Prostate gland (tissue), 2 donors: ENCODE data around the gene ADAMTS2. TPM values are rescaled to one million over a fixed set of nuclear protein-coding genes. Genes with fewer than 3 reads are reported as not detected.

Experiments
- DNase-seq: peaks from one replicate; pipeline ENCODE4 v3.0.0-alpha.2; 2019; ENCODE audit warnings: low spot score
- H3K27ac ChIP-seq, 2 donors: fragments of 200-600 bp; sonication (generic); 2 replicates each; pipeline ENCODE4 v1.5.1; 2017 to 2019
- H3K27me3 ChIP-seq: fragments of 200-600 bp; sonication (generic); replicated peaks from 2 replicates; pipeline ENCODE4 v1.5.1; 2019; ENCODE audit not compliant: insufficient read depth
- H3K36me3 ChIP-seq, 2 donors: fragments of 200-600 bp; sonication (generic); 1 replicate in 1 of 2; 2 replicates in 1 of 2; pipeline versions ENCODE4 v1.5.1 to v1.8.1; 2017 to 2019
- H3K4me1 ChIP-seq: fragments of 200-600 bp; sonication (generic); replicated peaks from 2 replicates; pipeline ENCODE4 v1.5.1; 2019
- H3K4me3 ChIP-seq, 2 donors: fragments of 200-600 bp; sonication (generic); 2 replicates each; pipeline ENCODE4 v1.5.1; 2017 to 2019
- H3K9me3 ChIP-seq: fragments of 200-600 bp; sonication (generic); 2 replicates; pipeline ENCODE4 v1.5.1; 2017
- POLR2A ChIP-seq: fragments of 450-650 bp; IDR thresholded peaks from one replicate; pipeline ENCODE4 v1.6.1; 2016; ENCODE audit warnings: antibody characterized with exemption, mild to moderate bottlenecking
- POLR2AphosphoS5 ChIP-seq: sonication (generic); formaldehyde crosslinking; IDR thresholded peaks from one replicate; pipeline ENCODE4 v1.6.1; 2017; ENCODE audit warnings: antibody characterized with exemption
- WGBS: methylation state at CpG from one replicate; pipeline ENCODE4 v1.1.5; 2018; 5-methylcytosine and 5-hydroxymethylcytosine counted together
- intact Hi-C: fragments of 100-400 bp; cut with DNase I; formaldehyde crosslinking; loops from one replicate; pipeline ENCODE4 v1.14.2; 2022
- total RNA-seq, 2 donors: library from RNA; depleted of rRNA; stranded (reverse); fragments of >200 nt; gene quantifications; one replicate each; pipeline ENCODE4 v1.1.0, GENCODE V29; 2016
- TF ChIP-seq, protein P1 (sequence below), 4 experiments: fragments of 200-600 bp in 2 of 4; fragments of 450-650 bp in 2 of 4; sonication (generic) in 2 of 4; IDR thresholded peaks; 1 replicate in 3 of 4; 2 replicates in 1 of 4; pipeline ENCODE4 v1.5.1; 2016 to 2019; ENCODE audit warnings: antibody characterized with exemption in 4 of 4, mild to moderate bottlenecking in 2 of 4, moderate library complexity in 2 of 4

Gene ADAMTS2
- total RNA-seq, 2 donors from 2014 or later, result 2.0 to 20.3 TPM

DNA sequence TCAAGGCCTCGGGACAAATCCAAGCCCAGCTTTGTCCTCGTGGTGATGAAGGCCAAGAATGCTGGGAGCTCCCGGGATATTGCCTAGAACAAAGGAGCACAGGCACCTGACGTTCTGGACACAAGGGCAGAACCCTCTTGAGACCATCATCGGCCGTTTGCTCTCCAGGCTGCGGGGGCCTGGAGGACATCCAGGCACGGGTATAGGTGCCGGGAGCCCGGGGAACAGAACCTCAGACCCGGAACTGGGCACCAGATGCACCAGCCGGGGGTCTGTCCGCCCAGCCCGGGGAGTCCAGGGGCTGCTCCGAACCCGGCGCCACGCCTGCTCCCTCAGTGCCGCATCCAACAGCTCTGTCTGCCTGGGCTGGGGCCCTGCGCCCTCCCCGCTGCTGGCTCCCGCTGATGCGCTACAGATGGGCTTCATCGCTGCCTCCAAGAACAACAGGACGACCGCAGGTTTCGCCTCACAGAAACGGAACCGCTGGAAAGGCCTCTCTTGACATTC is 88.0 kb downstream of the ADAMTS2 start:
- Histone ChIP-seq H3K27me3 (no peaks in the 10 kb centered on the region), H3K4me1 (no peaks in the 10 kb centered on the region), H3K27ac (peak overlapping the region; percentile 31 to 53), H3K4me3 (no peak overlapping the region), H3K9me3 (no peaks in the 10 kb centered on the region), H3K36me3 (no peaks in the 10 kb centered on the region)
- TF ChIP-seq, protein P1, sequence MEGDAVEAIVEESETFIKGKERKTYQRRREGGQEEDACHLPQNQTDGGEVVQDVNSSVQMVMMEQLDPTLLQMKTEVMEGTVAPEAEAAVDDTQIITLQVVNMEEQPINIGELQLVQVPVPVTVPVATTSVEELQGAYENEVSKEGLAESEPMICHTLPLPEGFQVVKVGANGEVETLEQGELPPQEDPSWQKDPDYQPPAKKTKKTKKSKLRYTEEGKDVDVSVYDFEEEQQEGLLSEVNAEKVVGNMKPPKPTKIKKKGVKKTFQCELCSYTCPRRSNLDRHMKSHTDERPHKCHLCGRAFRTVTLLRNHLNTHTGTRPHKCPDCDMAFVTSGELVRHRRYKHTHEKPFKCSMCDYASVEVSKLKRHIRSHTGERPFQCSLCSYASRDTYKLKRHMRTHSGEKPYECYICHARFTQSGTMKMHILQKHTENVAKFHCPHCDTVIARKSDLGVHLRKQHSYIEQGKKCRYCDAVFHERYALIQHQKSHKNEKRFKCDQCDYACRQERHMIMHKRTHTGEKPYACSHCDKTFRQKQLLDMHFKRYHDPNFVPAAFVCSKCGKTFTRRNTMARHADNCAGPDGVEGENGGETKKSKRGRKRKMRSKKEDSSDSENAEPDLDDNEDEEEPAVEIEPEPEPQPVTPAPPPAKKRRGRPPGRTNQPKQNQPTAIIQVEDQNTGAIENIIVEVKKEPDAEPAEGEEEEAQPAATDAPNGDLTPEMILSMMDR (IDR thresholded peaks at IDR 0.05), result no peak
- no peak for TF ChIP-seq POLR2AphosphoS5
- no peak for TF ChIP-seq POLR2A
- DNase-seq, result no peak
- 63% methylated on average over 29 of the region's 29 CpGs for WGBS
- intact Hi-C loops, result no loop called here

DNA sequence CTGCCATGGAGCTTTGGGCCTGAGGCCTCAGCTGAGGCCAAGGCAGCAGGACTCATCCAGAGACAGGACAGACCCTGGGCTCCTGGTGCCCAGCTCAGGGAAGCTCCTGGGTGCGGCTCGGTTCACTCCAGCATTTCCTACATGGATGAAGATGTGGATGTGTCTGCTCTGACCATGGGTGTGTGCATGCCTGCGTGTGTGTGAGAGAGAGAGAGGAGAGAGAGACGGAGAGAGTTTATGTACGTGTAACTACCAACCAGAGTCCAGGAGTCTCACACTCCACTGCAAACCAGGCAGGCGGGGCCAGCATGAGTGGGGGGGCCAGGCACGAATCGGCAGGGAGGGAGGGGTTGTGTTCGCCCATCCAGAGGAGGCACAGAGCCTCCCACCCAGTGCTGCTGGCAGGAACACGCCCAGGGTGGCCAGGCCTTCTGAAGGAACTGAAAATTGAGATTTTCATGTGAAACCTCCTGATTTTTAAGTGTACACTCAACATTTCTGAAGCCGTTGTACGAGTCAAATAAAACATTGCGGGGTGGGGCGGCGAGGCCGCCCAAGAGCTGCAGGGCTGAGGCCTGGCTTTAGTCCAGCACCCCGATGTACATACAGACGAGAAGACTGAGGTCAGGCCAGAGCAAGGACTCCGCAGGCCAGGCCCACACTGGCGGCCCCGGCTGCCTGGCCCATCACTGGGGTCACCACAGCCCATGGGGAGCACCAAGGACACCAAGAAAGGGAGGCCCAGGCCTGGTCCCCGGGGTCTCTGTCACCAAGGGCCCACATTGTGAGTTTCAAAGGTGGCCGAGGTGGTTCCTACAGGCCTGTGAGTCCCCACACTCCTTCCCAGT is 88.7 kb downstream of the ADAMTS2 start:
- H3K9me3 ChIP-seq, result no peaks in the 10 kb centered on the region
- intact Hi-C loops, result no loop called here
- no peaks in the 10 kb centered on the region for H3K36me3 ChIP-seq
- no peak for DNase-seq
- no peak for TF ChIP-seq POLR2A
- no peak for TF ChIP-seq POLR2AphosphoS5
- TF ChIP-seq, protein P1 (IDR thresholded peaks at IDR 0.05), result no peak
- 65% methylated on average over 19 of the region's 23 CpGs for WGBS
- no peak overlapping the region for H3K4me3 ChIP-seq
- H3K27ac ChIP-seq, result peak overlapping the region; percentile 31 to 53
- no peaks in the 10 kb centered on the region for H3K27me3 ChIP-seq
- H3K4me1 ChIP-seq, result no peaks in the 10 kb centered on the region

DNA sequence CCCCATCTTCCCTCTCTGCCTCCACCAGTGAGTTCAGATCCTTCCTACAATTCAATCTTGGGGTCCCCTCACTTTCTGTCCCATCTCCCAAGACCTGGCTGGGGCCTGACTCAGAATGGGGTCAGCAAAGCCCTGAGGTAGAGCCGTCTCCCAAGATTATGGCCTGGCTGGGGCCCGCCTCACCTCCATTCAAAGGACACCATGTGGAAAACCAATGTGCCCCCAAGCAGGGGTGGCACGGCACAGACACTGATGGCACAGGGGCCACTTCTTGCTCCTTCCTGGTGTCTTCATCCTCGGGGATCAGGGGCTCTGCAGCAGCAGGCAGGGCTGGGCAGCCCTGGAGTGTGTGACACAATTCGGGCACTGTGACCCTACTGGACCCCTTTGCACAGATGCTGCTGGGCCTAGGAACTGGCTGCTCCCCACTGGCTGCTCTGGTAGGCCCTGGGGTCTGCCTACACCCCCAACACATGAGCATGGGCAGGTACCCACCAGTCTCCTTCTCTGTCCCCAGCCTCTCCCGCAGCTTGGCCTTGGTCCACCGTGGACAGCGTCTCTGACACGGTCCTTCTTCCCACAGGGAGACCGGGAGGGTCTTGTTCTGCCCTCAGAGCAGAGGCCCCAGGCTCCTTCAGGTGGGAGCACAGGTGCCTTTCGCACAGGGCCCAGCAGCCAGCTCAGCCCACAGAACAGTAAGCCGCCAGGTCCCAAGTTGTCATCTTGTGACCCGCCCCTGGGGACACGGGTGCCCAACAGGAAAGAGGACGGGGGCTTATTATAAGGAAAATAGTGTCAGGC is 89.5 kb downstream of the ADAMTS2 start:
- no peaks in the 10 kb centered on the region for H3K27me3 ChIP-seq
- no peak overlapping the region for H3K4me3 ChIP-seq
- no peaks in the 10 kb centered on the region for H3K36me3 ChIP-seq
- no peak overlapping the region for H3K27ac ChIP-seq
- intact Hi-C loops, result no loop called here
- TF ChIP-seq, protein P1 (IDR thresholded peaks at IDR 0.05), result no peak
- TF ChIP-seq POLR2A (no peak), POLR2AphosphoS5 (no peak)
- DNase-seq, result no peak
- no peaks in the 10 kb centered on the region for H3K4me1 ChIP-seq
- no peaks in the 10 kb centered on the region for H3K9me3 ChIP-seq
- WGBS, result 95% methylated on average over 15 of the region's 15 CpGs

DNA sequence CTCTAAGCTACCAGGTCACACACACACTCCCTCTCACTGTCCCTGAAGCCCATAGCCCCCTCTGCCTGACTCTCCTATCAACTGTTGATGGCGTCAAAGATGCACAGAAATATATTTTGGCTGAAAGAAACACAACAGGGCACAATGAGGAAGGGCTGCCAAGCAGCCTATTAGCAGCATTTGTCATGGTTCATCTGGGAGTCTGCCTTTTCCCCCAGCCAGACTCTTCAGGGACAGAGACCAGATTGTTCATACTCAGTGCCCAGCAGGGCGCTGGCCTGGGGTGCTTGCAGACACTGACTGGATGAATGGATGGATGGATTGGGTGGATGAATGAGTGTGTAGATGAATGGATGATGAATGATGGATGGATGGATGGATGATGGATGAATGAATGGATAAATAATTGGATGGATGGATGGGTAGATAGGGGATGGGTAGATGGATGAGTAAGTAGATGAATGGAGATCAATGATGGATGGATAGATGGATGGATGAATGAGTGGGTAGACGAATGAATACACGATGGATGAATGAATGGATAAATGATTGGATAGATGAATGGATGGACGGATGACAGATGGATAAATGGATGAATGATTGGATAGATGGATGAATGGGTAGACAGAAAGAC is 90.5 kb downstream of the ADAMTS2 start:
- intact Hi-C loops, result no loop called here
- H3K4me3 ChIP-seq, result no peak overlapping the region
- DNase-seq, result no peak
- H3K4me1 ChIP-seq, result no peaks in the 10 kb centered on the region
- no peaks in the 10 kb centered on the region for H3K9me3 ChIP-seq
- no peak overlapping the region for H3K27ac ChIP-seq
- no peaks in the 10 kb centered on the region for H3K27me3 ChIP-seq
- 91% methylated on average over 5 of the region's 5 CpGs for WGBS
- TF ChIP-seq, protein P1 (IDR thresholded peaks at IDR 0.05), result no peak
- no peak for TF ChIP-seq POLR2AphosphoS5
- no peak for TF ChIP-seq POLR2A
- H3K36me3 ChIP-seq, result no peaks in the 10 kb centered on the region
